ENCODE measurements around the gene NOC4L. TPM values are rescaled to one million over a fixed set of nuclear protein-coding genes. Genes with fewer than 3 reads are reported as not detected.

NOC4L gene
- total and polyA plus RNA-seq, 5 donors from 2014 or later = 17.0 to 26.9 (median 19.2) TPM

DNA sequence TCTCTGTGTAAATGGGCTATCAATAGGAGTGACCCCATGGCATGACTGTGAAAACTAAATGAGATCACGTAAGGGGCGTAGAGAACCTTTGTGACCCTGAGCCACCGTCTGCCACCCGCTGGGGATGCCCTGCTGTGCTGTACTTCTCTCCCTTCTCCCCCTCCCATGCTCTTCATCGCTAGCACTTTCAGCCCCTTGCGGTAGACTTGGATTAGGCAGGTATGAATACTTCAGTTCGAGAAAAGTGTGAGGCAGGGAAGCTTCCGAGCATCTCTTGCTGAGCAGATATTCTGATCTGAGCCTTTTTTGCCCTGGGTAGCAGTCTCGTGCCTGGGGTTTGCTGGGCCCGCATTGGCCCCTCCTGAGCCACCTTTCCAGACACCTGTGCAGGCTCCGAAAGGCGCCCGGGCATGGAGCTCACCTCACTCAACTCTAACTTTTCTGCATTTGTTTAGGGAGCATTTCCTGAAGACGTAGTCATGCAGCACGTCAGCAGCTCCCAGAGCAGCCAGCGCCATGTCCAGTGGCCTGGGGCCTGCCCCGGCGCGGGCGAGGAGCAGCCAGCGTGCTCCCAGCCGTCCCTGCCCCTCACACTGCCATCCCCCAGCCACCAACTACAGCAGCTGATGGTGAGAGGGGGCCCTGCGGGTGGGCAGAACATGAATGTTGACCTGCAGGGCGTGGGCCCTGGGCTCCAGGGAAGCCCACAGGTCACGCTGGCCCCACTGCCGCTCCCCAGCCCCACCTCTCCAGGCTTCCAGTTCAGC is 40.5 kb upstream of the NOC4L start:
- Histone ChIP-seq H3K36me3 (ENCODE audit: control insufficient read depth, insufficient read depth, low read length) (peaks cover 10% of the 10 kb centered on the region), H3K9me3 (ENCODE audit: control insufficient read depth in 2 of 2, low read length in 2 of 2) (no peaks in the 10 kb centered on the region), H3K27me3 (ENCODE audit: control insufficient read depth, insufficient read depth, low read length) (no peaks in the 10 kb centered on the region), H3K4me1 (ENCODE audit: control insufficient read depth, insufficient read depth, low read length, poor library complexity, severe bottlenecking) (no peaks in the 10 kb centered on the region), H3K27ac (ENCODE audit: insufficient read depth, low read length, poor library complexity, severe bottlenecking) (no peak overlapping the region), H3K4me3 (ENCODE audit: low read depth, low read length) (no peak overlapping the region)
- Mint-ChIP-seq H3K27ac (no peak overlapping the region), H3K4me1 (peaks cover 0 to 2% (median under 1%) of the 10 kb centered on the region in 4 donors), H3K36me3 (peaks cover 10% of the 10 kb centered on the region), H3K9me3 (no peaks in the 10 kb centered on the region), H3K27me3 (no peaks in the 10 kb centered on the region), H3K4me3 (no peak overlapping the region)
- no peak for DNase-seq
- no peak for ATAC-seq (ENCODE audit: low read depth in 2 of 2)

GRCh38 chr12:132105467-132105866 is 38.8 kb upstream of the NOC4L start:
- Mint-ChIP-seq H3K4me3 (no peak overlapping the region), H3K9me3 (no peaks in the 10 kb centered on the region), H3K36me3 (peaks cover 18% of the 10 kb centered on the region), H3K27me3 (no peaks in the 10 kb centered on the region), H3K27ac (no peak overlapping the region), H3K4me1 (peaks cover 0 to 4% (median under 1%) of the 10 kb centered on the region in 4 donors)
- Histone ChIP-seq H3K36me3 (ENCODE audit: control insufficient read depth, insufficient read depth, low read length) (peaks cover 13% of the 10 kb centered on the region), H3K27ac (ENCODE audit: insufficient read depth, low read length, poor library complexity, severe bottlenecking) (no peak overlapping the region), H3K4me3 (ENCODE audit: low read depth, low read length) (no peak overlapping the region), H3K4me1 (ENCODE audit: control insufficient read depth, insufficient read depth, low read length, poor library complexity, severe bottlenecking) (no peaks in the 10 kb centered on the region), H3K27me3 (ENCODE audit: control insufficient read depth, insufficient read depth, low read length) (no peaks in the 10 kb centered on the region), H3K9me3 (ENCODE audit: control insufficient read depth in 2 of 2, low read length in 2 of 2) (no peaks in the 10 kb centered on the region)
- ATAC-seq (ENCODE audit: low read depth in 2 of 2) (no peak), DNase-seq (no peak)

- H3K4me3 Mint-ChIP-seq = no peak overlapping the region
- no peak for DNase-seq
- Histone ChIP-seq H3K4me1 (ENCODE audit: control insufficient read depth, insufficient read depth, low read length, poor library complexity, severe bottlenecking) (no peaks in the 10 kb centered on the region), H3K27ac (ENCODE audit: insufficient read depth, low read length, poor library complexity, severe bottlenecking) (no peak overlapping the region), H3K9me3 (ENCODE audit: control insufficient read depth in 2 of 2, low read length in 2 of 2) (no peaks in the 10 kb centered on the region), H3K36me3 (ENCODE audit: control insufficient read depth, insufficient read depth, low read length) (peaks cover 22% of the 10 kb centered on the region), H3K27me3 (ENCODE audit: control insufficient read depth, insufficient read depth, low read length) (no peaks in the 10 kb centered on the region), H3K4me3 (ENCODE audit: low read depth, low read length) (no peak overlapping the region)
- peaks cover 23% of the 10 kb centered on the region for H3K36me3 Mint-ChIP-seq
- ATAC-seq (ENCODE audit: low read depth in 2 of 2) = no peak
- no peaks in the 10 kb centered on the region for H3K9me3 Mint-ChIP-seq
- H3K27ac Mint-ChIP-seq = no peak overlapping the region
- peaks cover 0 to 4% (median under 1%) of the 10 kb centered on the region in 4 donors for H3K4me1 Mint-ChIP-seq
- no peaks in the 10 kb centered on the region for H3K27me3 Mint-ChIP-seq
Observed at GRCh38 chr12:132106921-132107320, 37.3 kb upstream of the NOC4L start.

DNA sequence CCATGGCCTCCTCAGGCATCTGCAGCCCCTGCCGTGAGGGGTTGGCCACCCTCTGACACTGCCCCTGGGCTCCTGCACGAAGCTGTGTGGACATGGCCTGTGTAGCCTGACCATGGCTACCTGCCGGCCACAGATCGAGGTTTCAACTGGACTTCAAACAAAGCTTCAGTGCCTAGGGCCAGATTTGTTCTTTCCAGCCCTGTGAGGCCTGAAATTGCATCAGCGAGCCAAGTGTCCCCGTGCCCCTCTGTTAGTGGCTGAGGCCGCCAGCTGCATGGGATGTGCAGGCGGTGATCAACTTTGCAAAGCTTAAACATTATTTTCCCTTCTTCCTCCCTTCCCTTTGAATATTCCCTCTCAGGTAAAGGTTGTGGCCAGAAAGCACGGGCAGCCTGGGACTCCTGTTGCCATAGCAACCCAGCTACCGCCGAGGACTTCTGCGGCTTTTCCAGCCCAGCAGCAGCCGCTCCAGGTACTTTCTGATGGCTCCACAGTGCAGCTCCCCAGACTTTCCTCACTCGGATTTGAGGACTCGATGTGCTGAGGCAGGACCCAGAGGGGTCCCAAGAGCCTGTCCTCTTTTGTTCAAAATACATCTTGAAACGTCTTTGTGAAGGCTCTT is 35.9 kb upstream of the NOC4L start:
- Mint-ChIP-seq H3K36me3 (peaks cover 25% of the 10 kb centered on the region), H3K9me3 (no peaks in the 10 kb centered on the region), H3K4me1 (peaks cover 0 to 4% (median under 1%) of the 10 kb centered on the region in 4 donors), H3K27me3 (no peaks in the 10 kb centered on the region), H3K27ac (peak overlapping the region in 1 of 3 donors; percentile 58), H3K4me3 (no peak overlapping the region)
- DNase-seq = no peak
- Histone ChIP-seq H3K4me1 (ENCODE audit: control insufficient read depth, insufficient read depth, low read length, poor library complexity, severe bottlenecking) (no peaks in the 10 kb centered on the region), H3K36me3 (ENCODE audit: control insufficient read depth, insufficient read depth, low read length) (peaks cover 22% of the 10 kb centered on the region), H3K27ac (ENCODE audit: insufficient read depth, low read length, poor library complexity, severe bottlenecking) (no peak overlapping the region), H3K9me3 (ENCODE audit: control insufficient read depth in 2 of 2, low read length in 2 of 2) (no peaks in the 10 kb centered on the region), H3K4me3 (ENCODE audit: low read depth, low read length) (no peak overlapping the region), H3K27me3 (ENCODE audit: control insufficient read depth, insufficient read depth, low read length) (no peaks in the 10 kb centered on the region)
- ATAC-seq (ENCODE audit: low read depth in 2 of 2) = no peak

GRCh38 chr12:132109741-132110140 is 34.5 kb upstream of the NOC4L start:
- Mint-ChIP-seq H3K9me3 (no peaks in the 10 kb centered on the region), H3K27me3 (no peaks in the 10 kb centered on the region), H3K4me1 (peaks cover 0 to 4% (median under 1%) of the 10 kb centered on the region in 4 donors), H3K4me3 (no peak overlapping the region), H3K27ac (peak overlapping the region in 2 of 3 donors; percentile 42 to 47), H3K36me3 (peaks cover 33% of the 10 kb centered on the region)
- Histone ChIP-seq H3K27me3 (ENCODE audit: control insufficient read depth, insufficient read depth, low read length) (no peaks in the 10 kb centered on the region), H3K4me1 (ENCODE audit: control insufficient read depth, insufficient read depth, low read length, poor library complexity, severe bottlenecking) (no peaks in the 10 kb centered on the region), H3K4me3 (ENCODE audit: low read depth, low read length) (no peak overlapping the region), H3K9me3 (ENCODE audit: control insufficient read depth in 2 of 2, low read length in 2 of 2) (no peaks in the 10 kb centered on the region), H3K36me3 (ENCODE audit: control insufficient read depth, insufficient read depth, low read length) (peaks cover 26% of the 10 kb centered on the region), H3K27ac (ENCODE audit: insufficient read depth, low read length, poor library complexity, severe bottlenecking) (no peak overlapping the region)
- no peak for ATAC-seq (ENCODE audit: low read depth in 2 of 2)
- no peak for DNase-seq

GRCh38 chr12:132110677-132111076 is 33.6 kb upstream of the NOC4L start:
- no peaks in the 10 kb centered on the region for H3K9me3 ChIP-seq (ENCODE audit: control insufficient read depth in 2 of 2, low read length in 2 of 2)
- ATAC-seq (ENCODE audit: low read depth in 2 of 2) (no peak), DNase-seq (no peak)
- H3K4me3 ChIP-seq (ENCODE audit: low read depth, low read length) = no peak overlapping the region
- Mint-ChIP-seq H3K27ac (peak overlapping the region in 1 of 3 donors; percentile 76), H3K4me3 (no peak overlapping the region), H3K27me3 (no peaks in the 10 kb centered on the region), H3K36me3 (peaks cover 32% of the 10 kb centered on the region), H3K9me3 (no peaks in the 10 kb centered on the region), H3K4me1 (peaks cover 0 to 2% (median 0%) of the 10 kb centered on the region in 4 donors)
- H3K27me3 ChIP-seq (ENCODE audit: control insufficient read depth, insufficient read depth, low read length) = no peaks in the 10 kb centered on the region
- peaks cover 30% of the 10 kb centered on the region for H3K36me3 ChIP-seq (ENCODE audit: control insufficient read depth, insufficient read depth, low read length)
- H3K4me1 ChIP-seq (ENCODE audit: control insufficient read depth, insufficient read depth, low read length, poor library complexity, severe bottlenecking) = no peaks in the 10 kb centered on the region
- no peak overlapping the region for H3K27ac ChIP-seq (ENCODE audit: insufficient read depth, low read length, poor library complexity, severe bottlenecking)

GRCh38 chr12:132111654-132112304 is 32.5 kb upstream of the NOC4L start:
- H3K36me3 Mint-ChIP-seq = peaks cover 37% of the 10 kb centered on the region
- Histone ChIP-seq H3K36me3 (ENCODE audit: control insufficient read depth, insufficient read depth, low read length) (peaks cover 35% of the 10 kb centered on the region), H3K27me3 (ENCODE audit: control insufficient read depth, insufficient read depth, low read length) (no peaks in the 10 kb centered on the region), H3K4me1 (ENCODE audit: control insufficient read depth, insufficient read depth, low read length, poor library complexity, severe bottlenecking) (no peaks in the 10 kb centered on the region), H3K9me3 (ENCODE audit: control insufficient read depth in 2 of 2, low read length in 2 of 2) (no peaks in the 10 kb centered on the region), H3K27ac (ENCODE audit: insufficient read depth, low read length, poor library complexity, severe bottlenecking) (no peak overlapping the region), H3K4me3 (ENCODE audit: low read depth, low read length) (no peak overlapping the region)
- peaks cover 0 to 2% (median 0%) of the 10 kb centered on the region in 4 donors for H3K4me1 Mint-ChIP-seq
- no peak overlapping the region for H3K27ac Mint-ChIP-seq
- DNase-seq (no peak), ATAC-seq (ENCODE audit: low read depth in 2 of 2) (no peak)
- H3K9me3 Mint-ChIP-seq = no peaks in the 10 kb centered on the region
- no peaks in the 10 kb centered on the region for H3K27me3 Mint-ChIP-seq
- no peak overlapping the region for H3K4me3 Mint-ChIP-seq
